GDM1 (cell line): ENCODE measurements around the gene PLOD3.
A peak's percentile ranks its signal among the peaks of the same experiment; 100 is the strongest.

ENCODE experiments used
- DNase-seq: peaks from one replicate; lab custom pipeline; 2025; lab: John Stamatoyannopoulos, UW

PLOD3 gene

DNA sequence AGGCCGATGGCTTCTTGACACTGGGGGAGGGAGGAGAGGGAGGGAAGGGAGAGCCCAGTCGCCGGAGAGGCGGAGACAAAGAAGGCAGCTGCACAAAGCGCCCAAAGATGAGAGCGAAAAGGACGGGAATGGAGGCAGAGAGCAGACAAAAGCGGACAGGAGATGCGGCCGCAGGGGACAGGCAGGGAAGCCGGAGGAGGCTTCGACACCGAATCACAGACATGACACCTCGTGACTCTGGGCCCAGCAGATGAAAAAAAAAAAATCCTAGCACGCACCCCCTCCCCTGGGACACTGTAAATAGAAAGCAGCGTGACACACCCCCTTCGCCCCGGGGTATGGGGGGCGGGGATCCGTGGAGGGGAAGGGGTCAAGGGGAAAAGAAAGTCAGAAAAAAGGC, 38.3 kb downstream of the PLOD3 start:
- DNase-seq, result no peak

DNA sequence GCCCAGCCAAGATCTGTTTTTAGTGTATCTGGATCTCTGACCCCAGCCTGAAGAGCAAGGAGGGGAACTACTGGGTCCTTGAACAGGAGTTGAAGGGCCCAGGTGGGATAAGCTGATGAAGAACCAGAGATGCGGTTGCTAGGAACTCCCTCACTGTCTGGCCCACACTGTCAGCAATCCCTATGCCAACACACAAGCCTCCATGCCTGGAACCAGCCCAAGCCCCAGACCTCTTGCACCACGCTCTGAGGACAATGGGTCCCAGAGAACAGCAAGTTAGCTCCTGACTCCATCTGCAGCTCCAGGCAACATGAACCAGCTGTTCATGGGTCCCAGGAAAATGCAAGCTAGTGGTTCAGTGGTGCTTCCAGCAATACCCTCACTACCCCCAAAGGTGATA, 39.7 kb downstream of the PLOD3 start:
- DNase-seq, result no peak

DNA sequence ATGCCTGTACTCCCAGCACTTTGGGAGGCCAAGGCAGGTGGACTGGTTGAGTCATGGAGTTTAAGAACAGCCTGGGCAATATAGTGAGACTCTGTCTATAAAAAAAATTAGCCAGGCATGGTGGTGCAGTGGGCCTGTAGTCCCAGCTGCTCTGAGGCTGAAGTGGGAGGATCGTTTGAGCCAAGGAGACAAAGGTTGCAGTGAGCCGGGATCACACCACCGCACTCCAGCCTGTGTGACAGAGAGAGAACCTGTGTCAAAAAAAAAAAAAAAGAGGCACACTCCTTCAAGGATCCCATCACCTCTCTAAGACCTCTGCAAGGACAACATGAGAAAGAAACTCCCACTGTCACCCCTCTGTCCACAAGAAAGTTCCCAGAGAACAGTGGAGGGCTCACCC, 41.7 kb downstream of the PLOD3 start:
- no peak for DNase-seq

DNA sequence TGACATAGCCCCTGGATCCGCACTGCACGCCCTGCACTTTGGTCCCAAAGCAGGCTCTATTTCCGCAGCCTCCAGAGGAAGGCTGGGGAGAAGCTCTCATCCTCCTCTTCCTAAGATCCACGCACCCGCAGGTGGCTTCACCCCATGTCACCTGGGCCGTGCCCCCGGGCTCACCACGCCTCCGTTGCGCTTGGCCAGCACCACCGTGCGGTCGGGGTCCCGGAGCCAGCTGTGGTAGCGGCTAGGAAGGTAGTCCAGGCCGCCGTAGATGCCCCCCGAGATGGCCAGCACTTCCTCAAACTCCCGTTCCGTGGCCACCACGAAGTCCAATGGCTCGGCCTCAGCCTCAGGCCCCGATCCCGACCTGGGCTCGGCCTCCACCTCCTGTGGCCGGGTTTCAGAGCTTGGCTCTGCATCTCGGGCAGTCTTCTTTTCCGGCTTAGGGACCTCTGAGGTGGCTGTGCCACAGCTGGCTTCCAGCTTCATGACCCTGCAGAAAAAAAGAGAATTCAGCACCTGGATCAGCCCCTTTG, 43.0 kb downstream of the PLOD3 start:
- DNase-seq, result no peak

DNA sequence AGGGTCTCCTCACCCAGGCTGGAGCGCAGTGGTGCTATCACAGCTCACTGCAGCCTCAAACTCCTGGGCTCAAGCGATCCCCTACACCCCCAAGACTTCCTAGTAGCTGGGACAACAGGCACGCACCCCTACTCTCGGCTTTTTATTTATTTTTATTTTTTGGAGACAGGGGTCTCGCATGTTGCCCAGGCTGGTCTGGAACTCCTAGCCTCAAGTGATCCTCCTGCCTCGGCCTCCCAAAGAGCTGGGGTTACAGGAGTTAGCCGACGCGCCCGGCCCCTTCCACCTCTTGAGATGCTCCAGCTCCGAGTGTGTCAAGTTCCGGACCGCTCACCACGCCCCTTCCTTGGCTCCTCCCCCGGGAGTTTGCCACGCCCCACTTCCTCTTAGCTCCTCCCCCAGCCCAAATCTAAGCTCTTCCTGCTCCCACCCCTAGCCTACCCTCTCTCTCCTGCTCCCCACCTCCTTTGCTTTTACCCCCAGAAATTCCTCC, 43.6 kb downstream of the PLOD3 start:
- DNase-seq, result no peak

DNA sequence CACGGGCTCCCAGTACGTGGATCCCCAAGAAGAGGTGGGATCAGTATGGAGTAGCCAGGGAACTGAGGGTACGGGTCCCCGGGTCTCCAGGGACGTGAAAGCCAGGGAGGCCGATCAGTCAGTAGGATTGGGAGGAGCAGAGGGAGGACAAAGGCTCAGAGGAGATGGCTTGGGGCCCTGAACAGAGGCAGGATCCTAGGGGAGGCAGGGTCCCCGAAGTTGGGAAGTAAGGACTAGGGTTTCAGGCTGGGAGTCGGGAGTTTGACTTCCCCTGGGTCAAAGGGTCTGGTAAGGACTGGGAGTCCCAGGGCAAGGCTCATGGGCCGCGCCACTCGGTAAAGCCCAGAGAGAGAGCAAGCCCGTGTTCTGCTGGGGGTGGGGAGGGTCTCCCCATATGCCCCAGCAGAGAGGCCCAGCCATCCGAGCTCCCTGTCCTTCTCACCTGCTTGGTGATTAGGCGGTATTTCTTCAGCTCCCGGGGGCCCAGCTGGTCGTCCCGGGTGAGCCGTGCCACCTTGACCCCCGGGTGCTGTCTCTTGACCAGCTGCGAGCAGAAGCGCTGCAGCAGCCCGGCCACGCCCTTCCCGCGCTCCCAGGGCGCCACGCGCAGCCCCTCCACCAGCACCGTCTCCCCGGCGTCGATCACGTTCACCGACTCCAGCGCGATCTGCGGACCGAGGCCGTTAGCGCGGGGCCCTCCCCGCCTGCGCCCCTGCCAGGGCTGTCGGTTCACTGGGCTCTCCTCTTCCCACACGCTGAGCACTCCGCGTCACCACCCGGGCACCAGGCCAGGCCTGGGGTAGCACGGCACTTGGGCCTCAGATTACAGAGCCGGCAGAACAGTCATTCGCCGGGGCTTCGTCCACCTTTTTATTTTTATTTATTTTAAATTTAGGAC, 44.3 kb downstream of the PLOD3 start:
- no peak for DNase-seq

DNA sequence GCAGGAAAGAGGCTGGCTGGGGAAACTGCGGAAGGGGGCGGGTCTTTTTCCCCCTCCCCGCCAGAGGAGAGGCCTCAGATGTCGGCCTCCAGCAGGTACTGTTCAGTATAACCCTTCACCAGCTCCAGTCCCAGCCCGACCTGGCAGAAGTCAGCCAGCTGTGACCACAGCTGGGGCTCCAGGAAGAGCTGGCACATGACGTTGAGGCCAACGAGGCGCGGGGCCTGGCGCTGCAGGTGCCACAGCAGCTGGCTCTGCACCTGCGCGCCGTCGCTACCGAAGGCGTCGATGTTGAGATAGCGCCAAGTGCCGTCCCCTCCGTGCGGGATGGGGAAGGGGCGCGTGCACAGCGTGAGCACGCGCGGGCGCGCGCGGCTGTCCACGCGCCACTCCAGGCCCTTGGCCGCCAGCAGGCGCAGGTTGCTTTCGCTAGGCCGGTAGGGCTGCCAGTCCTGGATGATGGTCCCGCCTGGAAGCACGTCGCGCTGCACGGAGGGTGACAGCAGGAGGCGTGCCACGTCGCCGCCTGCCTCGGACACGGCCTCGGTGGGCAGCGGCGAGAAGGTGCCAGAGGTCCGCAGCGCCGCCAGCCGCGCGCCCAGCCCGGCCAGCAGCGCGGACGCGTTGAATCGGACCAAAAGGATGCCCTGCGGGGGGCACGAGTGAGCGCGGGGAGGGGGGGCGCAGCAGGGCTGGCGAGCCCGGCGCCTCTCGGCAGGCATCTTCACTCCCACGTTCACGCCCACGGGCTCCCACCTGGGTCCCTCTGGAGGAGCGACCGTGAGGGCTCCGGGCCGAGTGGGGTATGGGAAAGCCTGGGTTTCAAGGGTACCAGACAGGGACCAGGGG, 45.2 kb downstream of the PLOD3 start:
- no peak for DNase-seq

DNA sequence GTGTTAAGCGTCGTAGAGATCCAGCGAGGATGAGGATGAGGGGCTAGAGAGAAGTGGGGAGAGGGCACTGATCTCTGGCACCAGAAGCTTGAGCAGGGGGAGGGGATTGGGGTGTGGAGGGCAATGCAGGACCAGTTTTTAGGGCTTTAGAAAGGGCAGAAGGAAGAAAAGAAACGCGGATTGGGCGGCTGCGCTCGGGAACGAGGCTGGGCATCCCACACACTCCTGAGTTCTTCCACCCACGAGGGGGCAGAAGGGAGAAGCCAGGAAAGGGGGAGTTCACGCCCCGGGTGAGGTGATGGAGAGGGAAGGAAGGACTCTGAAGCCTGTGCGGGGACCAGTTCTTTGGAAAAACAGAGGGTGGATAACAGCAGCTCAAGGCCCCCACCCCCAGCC, 45.9 kb downstream of the PLOD3 start:
- DNase-seq, result no peak

DNA sequence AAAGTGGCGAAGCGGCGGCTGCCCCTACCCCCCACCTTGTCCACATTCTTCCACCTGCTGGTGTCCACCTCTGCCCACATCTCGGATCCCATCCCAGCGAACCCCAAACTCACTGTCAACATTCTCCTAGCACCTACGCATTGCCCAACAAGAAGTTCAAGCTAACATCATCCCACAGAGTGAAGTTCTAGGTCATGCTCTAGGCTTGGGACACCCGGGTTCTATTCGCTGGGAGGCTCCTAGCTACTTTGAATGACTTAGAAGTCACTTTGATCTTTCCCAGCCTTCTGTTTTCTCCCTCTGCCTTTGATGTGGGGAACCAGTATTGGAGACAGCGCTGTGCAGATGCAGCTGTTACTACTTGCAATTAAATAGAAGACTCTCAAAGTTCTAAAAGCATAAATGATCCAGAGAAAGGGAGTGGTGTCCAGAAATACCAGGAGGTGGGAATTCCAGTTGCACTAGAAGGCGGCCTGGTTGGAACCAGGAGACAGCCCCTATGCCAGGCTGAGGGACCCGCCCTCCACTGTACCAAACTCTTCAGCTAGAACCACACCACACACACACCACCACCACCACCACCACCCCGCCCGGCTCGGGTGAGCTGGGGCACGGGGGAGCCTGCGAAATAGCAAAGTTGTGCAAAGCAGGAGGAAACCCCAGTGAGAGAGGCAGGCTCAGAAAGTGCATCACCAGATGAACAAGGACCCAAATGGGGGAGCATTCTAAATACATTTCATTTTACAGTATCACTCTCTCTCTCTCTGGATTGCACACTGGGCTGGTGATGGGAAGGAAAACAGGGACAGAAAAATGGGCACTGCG, 46.6 kb downstream of the PLOD3 start:
- DNase-seq, result no peak

DNA sequence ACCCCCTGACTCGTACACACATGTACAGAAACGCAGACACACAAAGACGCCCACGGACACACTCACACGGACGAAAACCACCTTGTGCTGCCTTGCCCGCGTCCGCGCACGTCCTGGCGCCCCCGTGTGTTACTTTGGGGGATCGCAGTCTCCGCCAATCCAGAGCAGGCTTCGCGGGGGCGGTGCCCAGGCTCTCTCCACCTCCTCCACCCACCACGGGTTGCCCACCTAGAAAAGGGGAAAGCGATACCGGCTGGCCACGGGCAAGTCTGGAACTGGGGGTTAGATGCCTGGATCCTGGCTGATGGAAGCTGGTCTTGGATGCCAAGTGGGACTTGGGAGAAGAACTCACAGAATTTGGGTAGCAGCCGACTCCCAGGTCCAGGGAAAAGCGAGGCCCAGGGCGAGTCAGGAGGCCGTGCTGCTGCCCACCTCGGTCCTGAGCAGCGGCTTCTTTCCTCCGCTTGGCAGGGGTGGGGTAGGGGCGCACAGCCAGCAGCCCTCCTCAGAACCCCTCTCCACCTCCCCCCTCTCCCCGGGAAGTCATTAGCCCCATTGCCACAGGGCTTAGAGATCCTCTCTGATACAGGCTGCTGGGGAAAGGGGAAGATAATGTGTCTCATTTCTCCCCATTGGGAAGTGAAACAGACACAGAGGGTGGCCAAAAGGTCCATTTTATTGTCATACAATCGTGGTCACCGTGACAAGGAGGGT, 47.4 kb downstream of the PLOD3 start:
- DNase-seq, result peak; percentile 42

DNA sequence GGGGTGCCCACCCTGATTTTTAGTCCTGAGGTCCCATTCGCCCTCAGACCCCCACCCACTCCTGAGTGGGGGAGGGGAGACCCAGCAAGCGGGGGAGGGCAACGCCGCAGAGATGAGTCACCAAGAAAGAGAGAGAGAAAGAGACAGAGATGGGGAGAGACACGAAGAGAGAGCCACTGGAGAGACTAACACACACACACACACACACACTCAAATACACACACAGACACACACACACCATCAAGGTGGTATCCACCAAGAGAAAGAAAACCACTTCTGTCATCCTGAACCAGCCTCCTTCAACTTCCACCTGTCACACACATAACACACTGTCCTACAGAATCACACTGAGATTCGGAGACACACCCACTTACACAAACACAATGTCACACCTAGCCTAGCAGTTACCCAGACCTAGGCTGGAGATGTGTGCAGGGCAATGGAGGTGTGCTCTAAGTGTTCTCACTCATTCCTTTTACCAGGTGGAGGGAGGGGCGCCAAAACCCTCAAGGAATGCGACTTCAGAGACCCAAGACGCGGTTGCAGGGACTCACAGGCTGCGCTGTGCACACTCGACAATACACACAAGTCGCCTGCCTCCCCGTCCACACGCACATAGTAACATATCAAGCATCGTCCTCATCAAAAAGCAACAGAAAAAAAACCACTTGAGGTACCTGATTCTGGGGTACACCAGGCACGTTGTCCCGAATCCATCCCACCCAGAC, 48.1 kb downstream of the PLOD3 start:
- no peak for DNase-seq

DNA sequence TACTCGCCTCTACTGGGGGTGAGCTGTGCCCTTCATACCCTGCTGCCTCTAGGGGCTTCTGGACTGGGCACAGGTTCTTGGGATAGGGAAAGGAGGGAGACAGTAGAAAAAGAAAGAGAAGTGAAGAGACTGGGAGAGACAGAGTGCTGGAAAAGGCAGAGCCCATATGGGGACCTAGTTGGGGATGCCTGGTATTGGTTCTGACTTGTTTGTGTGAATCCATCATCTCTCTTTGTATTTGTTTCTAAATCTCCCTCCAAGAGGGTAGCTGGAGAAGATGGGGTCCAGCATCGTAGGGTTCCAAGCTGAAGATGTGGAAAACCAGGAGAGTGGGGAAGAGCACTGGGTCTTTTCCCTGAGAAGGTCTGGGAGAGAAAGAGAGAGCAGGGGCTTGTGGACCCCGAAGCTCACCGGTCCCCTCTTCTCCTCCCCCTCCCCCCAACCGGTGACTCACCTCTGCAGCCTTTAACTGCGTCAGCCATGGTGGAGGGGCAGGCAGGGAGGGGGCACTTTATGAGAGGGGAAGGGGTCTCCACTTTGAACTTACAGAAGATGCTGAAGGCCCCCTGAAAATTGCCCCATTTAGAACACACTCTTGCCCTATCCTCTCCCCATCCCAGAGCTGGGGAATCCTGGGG, 48.9 kb downstream of the PLOD3 start:
- DNase-seq, result no peak

DNA sequence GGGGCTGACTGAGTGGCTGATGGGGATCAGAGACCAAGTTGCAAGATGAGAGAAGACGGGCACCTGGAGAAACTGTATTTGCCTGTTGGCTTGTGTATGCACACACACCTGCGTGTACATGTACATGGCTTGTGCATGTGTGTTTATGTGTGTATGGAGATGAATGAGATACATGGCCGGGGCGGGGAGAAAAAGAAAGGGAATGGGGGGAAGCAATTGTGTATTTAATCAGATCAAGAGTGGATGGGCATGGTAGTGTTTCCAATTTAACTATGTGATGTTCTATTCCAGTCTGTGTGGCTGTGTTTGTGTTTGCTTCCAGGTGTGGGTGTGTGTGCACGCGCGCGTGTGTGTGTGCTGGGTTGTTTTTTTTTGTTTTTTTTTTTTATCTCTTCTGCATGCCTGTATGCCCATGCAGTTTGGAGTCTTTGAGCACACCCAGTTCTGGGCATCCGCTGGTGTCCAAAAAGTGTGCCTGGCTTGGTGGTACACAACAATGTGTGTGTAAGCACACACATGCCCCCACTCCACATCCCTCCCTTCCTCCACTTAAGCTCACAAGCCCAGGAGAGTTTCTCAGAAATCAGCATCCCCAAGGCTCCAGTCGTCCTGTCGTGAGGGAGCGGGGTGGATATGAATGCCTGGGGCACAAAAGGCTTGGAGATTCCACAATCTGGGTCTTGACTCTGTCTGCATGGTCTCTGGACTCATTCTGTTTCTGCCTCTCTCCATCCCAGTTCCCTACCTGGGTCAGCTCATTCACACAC, 49.6 kb downstream of the PLOD3 start:
- DNase-seq, result no peak

DNA sequence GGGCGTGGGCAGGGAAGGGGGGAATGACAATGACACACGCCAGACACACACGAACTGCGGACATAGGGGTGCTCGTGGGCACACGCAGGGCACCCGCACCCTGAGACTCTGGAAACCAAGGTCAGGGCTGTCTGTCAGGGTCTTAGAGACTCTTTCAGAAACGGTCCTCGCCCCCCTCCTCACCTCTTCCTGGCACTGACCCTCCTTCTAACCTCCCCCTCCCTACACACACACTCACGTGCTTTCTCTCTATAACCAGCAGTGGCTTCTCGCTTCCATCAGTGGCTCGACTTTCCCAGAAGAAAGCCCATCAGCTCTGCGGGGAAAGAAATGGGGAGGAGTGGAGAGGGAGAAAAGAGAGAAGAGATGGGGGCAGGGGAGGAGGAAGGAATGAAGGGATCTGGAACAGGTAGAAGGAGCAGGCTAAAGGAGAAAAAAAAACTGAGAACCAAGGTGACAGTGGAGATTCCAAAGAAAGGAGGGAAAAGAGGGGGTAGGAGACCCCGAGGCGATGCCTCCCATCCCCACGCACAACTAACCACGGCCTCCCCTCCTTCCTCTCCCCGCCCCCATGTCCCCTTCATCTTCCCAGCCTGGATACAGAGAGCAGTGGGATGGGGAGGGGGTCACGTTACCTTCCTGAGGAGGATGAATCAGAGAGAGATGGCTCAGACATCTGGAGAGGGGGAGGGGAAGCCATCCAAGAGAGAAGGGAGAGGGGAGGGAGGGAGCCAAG, 50.3 kb downstream of the PLOD3 start:
- DNase-seq, result no peak

DNA sequence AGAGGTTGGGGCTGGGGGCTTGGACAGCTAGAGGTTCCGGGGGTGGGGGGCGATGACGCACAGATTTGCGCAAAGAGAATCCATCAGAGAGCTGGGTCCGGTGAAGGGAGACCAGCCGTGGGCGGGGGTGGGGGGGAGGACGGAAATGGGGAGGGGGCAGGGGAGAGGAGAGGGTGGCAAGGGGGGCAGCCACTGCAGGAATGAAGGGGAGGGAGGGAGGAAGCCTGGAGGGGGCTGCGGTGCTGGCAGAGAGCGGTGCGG, 50.8 kb downstream of the PLOD3 start:
- DNase-seq, result no peak

DNA sequence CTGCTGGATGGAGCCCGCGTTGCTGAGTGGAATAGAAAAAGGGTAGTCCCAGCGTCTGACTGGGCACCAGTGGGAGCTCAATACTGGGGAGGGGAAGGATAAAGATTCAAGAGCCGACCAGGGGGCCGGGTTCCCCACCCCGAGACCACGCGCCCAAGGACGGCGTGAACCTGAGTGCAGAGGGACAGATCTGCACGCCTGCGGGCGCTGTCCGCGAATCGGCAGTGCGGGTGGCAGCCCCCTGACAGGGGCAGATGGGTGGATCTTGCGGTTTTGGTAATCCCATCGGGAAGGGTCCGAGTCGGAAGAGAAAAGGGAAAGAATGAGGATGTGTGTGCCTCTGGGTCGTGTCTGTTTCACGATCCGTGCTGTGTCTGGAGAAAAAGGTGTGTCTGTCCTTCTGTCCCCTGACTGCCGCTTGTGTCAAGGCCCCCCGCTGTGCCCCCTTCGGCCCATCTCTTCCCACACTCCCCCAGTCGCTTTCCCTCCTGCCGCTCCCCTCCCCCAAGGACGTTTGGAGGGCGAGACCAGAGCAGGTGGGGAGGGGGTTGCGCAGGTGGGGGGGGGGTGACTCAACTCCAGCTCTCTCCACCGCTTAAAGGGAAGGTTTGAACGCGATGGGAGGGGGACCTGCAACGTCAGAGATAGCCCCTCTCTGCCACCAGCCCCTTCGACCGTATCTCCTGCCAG, 51.3 kb downstream of the PLOD3 start:
- no peak for DNase-seq

DNA sequence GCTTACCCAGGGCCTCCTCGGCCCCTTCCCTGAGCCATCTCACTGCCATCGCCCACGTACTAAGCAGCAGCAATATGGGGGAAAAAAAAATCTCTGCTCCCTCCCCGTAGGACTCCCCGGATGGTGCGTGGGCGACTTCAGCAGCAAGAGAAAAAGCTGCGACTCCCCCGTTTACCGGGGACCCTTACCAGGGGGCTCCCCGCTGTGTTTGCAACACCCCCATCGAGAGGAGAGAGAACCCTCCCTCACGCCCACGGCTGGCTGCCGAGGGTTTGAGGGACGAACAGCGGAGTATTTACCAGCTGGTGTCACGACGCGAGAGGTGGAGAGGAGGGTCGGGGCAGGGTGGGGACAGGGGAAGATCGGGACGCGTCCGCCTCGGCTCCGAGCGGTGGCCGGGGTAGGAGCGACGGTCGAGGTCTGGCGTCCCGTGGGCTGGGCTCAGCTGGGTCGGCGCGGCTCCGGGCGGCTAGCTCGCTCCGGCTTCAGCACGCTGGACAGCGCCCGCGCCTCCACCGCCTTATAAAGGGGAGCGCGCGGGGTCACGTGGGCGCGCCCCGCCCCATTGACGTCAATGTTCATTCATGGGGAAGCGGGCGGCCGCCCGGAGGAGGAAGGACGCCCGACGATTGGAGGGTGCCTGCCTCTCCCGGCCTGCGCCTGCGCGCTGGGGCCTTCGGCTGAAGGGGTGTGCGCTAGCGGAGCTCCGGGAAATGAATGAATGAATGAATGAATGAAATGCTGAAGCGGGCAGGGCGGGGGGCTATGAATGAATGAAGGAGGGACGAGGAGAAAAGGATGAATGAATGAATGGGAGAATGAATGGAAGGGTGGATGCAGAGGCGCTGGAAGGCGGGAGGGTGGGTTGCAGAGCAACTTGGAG, 52.1 kb downstream of the PLOD3 start, which contains the start of gene VGF:
Gene VGF (minus strand): TSS at position 495 of the 883 bp plus-strand sequence. CDS start 726 bp downstream, outside the sequence.
- peak; percentile 89 for DNase-seq
